Rectal smooth muscle tissue (tissue), 1 donor: Measurements from ENCODE around the gene OR1S2.
"Not testable (repeated sequence)": the region's sequence is repeated elsewhere in the genome, so short reads cannot be mapped to it uniquely, and the experiment has no call there.

Experiments used
- H3K27ac ChIP-seq: one replicate; pipeline ENCODE4 v1.7.0; 2013; ENCODE audit warnings: low read depth, low read length, inconsistent platforms
- H3K27me3 ChIP-seq: one replicate; pipeline ENCODE4 v1.7.0; 2013; ENCODE audit warnings: low read length; ENCODE audit not compliant: control insufficient read depth, insufficient read depth
- H3K36me3 ChIP-seq: one replicate; pipeline ENCODE4 v1.7.0; 2013; ENCODE audit warnings: low read length; ENCODE audit not compliant: control insufficient read depth, insufficient read depth
- H3K4me1 ChIP-seq: one replicate; pipeline ENCODE4 v1.7.0; 2013; ENCODE audit warnings: low read length; ENCODE audit not compliant: control insufficient read depth, insufficient read depth
- H3K4me3 ChIP-seq: one replicate; pipeline ENCODE4 v1.7.0; 2013; ENCODE audit warnings: low read length
- H3K9ac ChIP-seq: one replicate; pipeline ENCODE4 v1.7.0; 2013; ENCODE audit warnings: low read length

OR1S2 gene, protein sequence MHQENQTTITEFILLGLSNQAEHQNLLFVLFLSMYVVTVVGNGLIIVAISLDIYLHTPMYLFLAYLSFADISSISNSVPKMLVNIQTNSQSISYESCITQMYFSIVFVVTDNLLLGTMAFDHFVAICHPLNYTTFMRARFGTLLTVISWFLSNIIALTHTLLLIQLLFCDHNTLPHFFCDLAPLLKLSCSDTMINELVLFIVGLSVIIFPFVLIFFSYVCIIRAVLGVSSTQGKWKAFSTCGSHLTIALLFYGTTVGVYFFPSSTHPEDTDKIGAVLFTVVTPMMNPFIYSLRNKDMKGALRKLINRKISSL

DNA sequence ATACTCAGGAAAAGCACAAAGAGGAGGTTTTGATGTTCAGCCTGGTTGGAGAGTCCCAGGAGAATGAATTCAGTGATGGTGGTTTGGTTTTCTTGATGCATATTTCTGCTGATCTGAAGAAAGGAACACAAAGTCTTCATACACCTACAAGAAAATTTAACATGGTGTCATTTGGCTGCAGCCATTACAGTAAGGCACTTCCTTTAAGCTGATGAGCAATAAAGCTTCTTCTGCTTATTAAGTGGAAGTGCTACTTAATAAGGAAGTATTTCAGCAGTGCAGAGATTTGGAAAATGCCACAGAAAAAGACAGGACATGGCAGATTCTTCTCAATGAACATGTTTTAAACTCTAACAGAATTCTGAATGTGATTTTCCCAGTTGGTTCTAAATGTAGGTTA lies at the start of gene OR1S2:
OR1S2 (minus strand) TSS at position 101 of the 400 bp plus-strand sequence; CDS start at position 101, 0 bp downstream.
- no peak within 1 kb of the TSS for H3K27ac ChIP-seq
- H3K9ac ChIP-seq: no peak within 1 kb of the TSS
- H3K36me3 ChIP-seq: no peaks in the 10 kb centered on the region
- H3K4me1 ChIP-seq: no peaks in the 10 kb centered on the region
- H3K4me3 ChIP-seq: no peak within 1 kb of the TSS
- H3K27me3 ChIP-seq: no peaks in the 10 kb centered on the region

DNA sequence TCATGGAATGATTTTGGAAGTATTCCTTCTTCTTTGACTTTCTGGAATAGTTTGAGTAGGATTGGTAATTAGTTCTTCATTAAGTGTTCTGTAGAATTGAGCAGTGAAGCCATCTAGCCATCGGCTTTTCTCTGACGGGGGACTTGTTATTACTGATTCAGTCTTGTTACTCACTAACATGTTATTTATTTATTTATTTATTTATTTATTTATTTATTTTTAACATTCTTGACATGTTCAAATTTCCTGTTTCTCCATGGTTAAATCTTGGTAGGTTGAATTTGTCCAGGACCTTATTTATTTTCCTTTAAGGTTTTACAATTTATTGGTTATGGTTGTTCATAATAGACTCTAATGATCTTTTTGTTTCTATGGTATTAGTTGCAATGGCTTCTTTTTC lies 40.0 kb upstream of the OR1S2 start:
- no peak overlapping the region for H3K9ac ChIP-seq
- no peak overlapping the region for H3K4me3 ChIP-seq

DNA sequence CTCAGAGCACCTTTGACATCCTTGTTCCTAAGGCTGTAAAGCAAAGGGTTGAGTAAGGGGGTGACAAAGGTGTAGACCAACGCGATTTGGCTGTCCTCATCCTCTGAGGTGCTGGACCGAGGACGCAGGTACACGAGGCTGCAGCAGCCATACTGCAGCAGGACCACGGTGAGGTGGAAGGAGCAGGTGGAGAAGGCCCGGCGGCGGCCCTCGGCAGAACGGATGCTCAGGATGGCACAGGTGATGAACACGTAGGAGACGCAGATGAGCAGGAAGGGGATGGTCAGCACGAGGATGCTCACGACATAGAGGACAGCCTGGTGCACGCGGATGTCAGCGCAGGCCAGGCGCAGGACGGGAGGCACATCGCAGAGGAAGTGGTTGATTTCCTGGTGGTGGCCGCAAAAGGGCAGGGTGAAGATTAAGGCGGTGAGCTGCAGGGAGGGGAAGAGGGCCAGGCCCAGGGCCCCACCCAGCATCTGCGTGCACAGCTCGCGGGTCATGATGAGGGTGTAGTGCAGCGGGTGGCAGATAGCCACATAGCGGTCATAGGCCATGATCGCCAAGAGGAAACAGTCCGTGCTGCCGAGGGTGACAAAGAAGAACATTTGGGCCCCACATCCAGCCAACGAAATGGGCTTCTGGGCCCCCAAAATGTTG lies 24.1 kb upstream of the OR1S2 start:
- Histone ChIP-seq H3K4me3 (no peak overlapping the region), H3K27ac (no peak overlapping the region), H3K9ac (no peak overlapping the region)

More for the DNA sequence above, 40.0 kb upstream of the OR1S2 start:
- no peaks in the 10 kb centered on the region for H3K27me3 ChIP-seq
- no peak overlapping the region for H3K27ac ChIP-seq
- H3K4me1 ChIP-seq: no peaks in the 10 kb centered on the region
- H3K36me3 ChIP-seq: no peaks in the 10 kb centered on the region

DNA sequence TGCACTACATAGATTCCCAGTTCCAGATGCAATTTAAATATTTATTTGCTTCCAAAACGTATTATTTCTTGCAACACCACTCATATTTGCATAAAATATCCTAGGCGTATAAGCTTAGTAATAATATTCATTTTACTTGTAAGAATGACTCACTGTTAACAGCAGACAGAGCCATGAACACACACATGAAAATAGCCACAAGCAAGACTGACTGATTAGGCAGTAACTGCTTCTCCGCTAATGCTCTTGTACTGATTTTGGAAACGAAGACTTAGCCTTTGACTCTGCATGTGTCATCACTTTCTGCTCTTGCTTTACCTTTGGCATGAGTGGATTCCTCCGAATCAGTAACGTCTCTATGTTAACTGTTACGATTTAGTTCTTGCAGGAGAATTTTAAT lies 18.8 kb upstream of the OR1S2 start:
- Histone ChIP-seq H3K9ac (no peak overlapping the region), H3K4me1 (no peaks in the 10 kb centered on the region), H3K36me3 (no peaks in the 10 kb centered on the region), H3K4me3 (no peak overlapping the region), H3K27ac (no peak overlapping the region), H3K27me3 (no peaks in the 10 kb centered on the region)

More for the DNA sequence above, 24.1 kb upstream of the OR1S2 start:
- no peaks in the 10 kb centered on the region for H3K36me3 ChIP-seq
- no peaks in the 10 kb centered on the region for H3K27me3 ChIP-seq
- H3K4me1 ChIP-seq: no peaks in the 10 kb centered on the region

DNA sequence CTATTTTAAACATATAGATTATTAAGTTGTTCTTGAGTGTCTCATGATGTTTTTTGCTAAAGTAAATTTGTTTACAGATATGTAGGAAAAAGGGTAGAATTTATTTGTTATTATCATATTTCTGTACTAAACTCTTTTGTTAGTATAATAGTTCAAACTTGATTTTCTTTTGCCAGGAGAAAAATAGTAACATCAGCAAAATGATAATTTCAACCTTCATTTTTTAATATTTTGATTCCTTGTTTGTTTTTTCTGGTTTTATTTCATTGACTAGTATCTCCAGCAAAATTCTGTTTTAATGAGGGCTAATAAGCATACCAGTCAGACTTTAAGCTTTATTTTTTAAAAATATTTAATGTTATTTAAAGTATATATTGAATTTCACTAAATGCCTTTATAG lies 12.5 kb upstream of the OR1S2 start:
- no peaks in the 10 kb centered on the region for H3K4me1 ChIP-seq
- no peak overlapping the region for H3K27ac ChIP-seq
- H3K27me3 ChIP-seq: no peaks in the 10 kb centered on the region
- H3K4me3 ChIP-seq: no peak overlapping the region
- H3K36me3 ChIP-seq: no peaks in the 10 kb centered on the region
- H3K9ac ChIP-seq: no peak overlapping the region

DNA sequence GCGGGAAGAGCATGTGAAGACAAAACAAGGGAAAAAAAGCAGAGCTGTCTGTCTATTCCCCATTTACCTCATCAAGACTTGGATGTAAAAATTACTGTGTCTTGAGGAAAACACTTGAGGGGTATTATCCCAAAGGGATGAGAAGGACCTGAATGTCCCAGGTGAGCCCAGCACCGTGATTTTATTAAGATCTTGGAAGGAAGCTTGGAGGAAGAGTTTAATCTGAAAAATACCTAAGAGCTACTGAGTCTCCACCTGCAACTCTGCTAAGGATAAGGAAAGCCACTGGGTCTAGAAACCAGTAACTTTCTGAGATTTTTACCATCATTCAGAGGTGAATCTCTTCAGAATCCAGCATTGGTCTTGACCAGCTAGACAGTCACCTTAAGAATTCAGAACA lies 8.5 kb upstream of the OR1S2 start, which contains the start of gene OR1S1:
OR1S1 (plus strand) TSS at position 301 of the 400 bp plus-strand sequence.
- H3K4me3 ChIP-seq, H3K27ac ChIP-seq, H3K27me3 ChIP-seq, H3K9ac ChIP-seq, H3K4me1 ChIP-seq, H3K36me3 ChIP-seq: not testable (repeated sequence)

DNA sequence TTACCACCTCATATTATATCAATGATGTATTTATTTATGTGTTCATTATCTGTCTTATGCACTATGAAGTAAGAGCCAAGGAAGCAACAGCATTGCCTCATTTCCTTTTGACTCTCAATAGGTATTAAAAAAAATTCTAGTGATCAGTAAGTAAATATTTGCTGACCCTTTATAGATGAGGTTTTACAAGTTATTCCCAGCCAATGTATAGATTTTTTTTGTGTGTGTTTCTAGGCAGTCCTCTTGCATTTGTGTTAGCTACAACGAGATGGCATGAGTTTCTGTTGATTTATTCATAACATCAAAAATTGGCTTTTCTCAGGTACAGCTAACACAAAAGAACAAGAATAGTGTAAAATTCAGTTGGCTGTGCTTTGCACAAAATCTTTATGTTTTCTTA lies 4.7 kb downstream of the OR1S2 start:
- Histone ChIP-seq H3K4me1 (no peaks in the 10 kb centered on the region), H3K4me3 (no peak overlapping the region), H3K36me3 (no peaks in the 10 kb centered on the region), H3K9ac (no peak overlapping the region), H3K27me3 (no peaks in the 10 kb centered on the region), H3K27ac (no peak overlapping the region)

DNA sequence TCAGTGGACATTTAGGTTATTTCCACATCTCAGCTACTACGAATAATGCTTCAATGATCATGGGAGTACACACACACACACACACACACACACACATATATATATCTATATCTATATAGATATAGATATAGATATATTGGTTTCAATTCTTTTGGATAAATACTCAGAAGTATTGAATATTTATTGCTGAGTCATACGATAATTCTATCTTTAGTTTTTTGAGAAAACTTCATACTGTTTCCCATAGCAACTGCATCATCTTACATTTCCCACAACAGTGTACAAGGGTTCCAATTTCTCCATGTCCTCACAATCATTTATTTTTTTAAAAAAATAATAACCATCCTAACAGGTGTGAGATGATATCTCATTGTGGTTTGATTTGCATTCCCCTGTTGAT lies 8.0 kb downstream of the OR1S2 start:
- Histone ChIP-seq H3K27ac (no peak overlapping the region), H3K4me1 (no peaks in the 10 kb centered on the region), H3K9ac (no peak overlapping the region), H3K36me3 (no peaks in the 10 kb centered on the region), H3K27me3 (no peaks in the 10 kb centered on the region), H3K4me3 (no peak overlapping the region)

- H3K4me3 ChIP-seq: no peak overlapping the region
- H3K27ac ChIP-seq: no peak overlapping the region
- no peaks in the 10 kb centered on the region for H3K36me3 ChIP-seq
Observed at GRCh38 chr11:58193391-58193790, 10.6 kb downstream of the OR1S2 start.

GRCh38 chr11:58192229-58192628 lies 11.7 kb downstream of the OR1S2 start:
- H3K4me1 ChIP-seq: no peaks in the 10 kb centered on the region
- no peak overlapping the region for H3K9ac ChIP-seq
- no peaks in the 10 kb centered on the region for H3K36me3 ChIP-seq
- no peak overlapping the region for H3K4me3 ChIP-seq
- H3K27ac ChIP-seq: no peak overlapping the region
- H3K27me3 ChIP-seq: no peaks in the 10 kb centered on the region

More at GRCh38 chr11:58193391-58193790, 10.6 kb downstream of the OR1S2 start:
- Histone ChIP-seq H3K4me1 (no peaks in the 10 kb centered on the region), H3K9ac (no peak overlapping the region), H3K27me3 (no peaks in the 10 kb centered on the region)

GRCh38 chr11:58188770-58189169 lies 15.2 kb downstream of the OR1S2 start, which contains the start of gene OR9Q2:
Gene OR9Q2 (plus strand): TSS chr11:58189070. CDS start chr11:58190491, 1,421 bp downstream.
- H3K36me3 ChIP-seq: no peaks in the 10 kb centered on the region
- no peak within 1 kb of the TSS for H3K4me3 ChIP-seq
- no peak within 1 kb of the TSS for H3K27ac ChIP-seq
- H3K4me1 ChIP-seq: no peaks in the 10 kb centered on the region
- H3K27me3 ChIP-seq: no peaks in the 10 kb centered on the region
- H3K9ac ChIP-seq: no peak within 1 kb of the TSS

DNA sequence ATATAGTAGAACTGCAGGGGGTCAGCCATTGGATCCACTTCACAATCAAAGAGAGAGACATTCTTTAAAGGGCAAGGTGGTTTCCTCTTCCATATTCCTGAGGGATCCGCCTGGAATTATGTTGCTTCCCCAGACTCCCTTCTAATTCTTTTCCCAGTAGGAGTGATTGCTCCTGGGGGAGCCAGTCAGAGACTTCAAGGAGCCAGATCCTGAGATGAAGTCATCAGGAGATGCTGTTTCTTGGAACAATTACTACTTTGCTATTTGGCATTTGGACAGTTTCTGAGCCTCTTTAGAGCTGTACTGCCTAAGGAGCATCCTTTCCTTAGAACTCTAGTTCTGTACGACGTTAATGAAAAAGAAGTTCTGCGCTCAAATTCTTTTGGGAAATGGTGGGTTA lies 17.0 kb downstream of the OR1S2 start:
- Histone ChIP-seq H3K4me1 (no peaks in the 10 kb centered on the region), H3K27me3 (no peaks in the 10 kb centered on the region), H3K27ac (no peak overlapping the region), H3K9ac (no peak overlapping the region), H3K4me3 (no peak overlapping the region), H3K36me3 (no peaks in the 10 kb centered on the region)

GRCh38 chr11:58179648-58180047 lies 24.3 kb downstream of the OR1S2 start:
- no peak overlapping the region for H3K4me3 ChIP-seq
- H3K36me3 ChIP-seq: no peaks in the 10 kb centered on the region
- H3K27ac ChIP-seq: no peak overlapping the region

More at GRCh38 chr11:58179648-58180047, 24.3 kb downstream of the OR1S2 start:
- H3K9ac ChIP-seq: no peak overlapping the region
- no peaks in the 10 kb centered on the region for H3K27me3 ChIP-seq
- no peaks in the 10 kb centered on the region for H3K4me1 ChIP-seq
